HL-60 (cell line): ENCODE results near the gene SLC14A1.

ENCODE experiments used
- DNase-seq, 2 experiments: peaks; one replicate each; pipeline ENCODE4 v3.0.0-alpha.2; 2010 to 2020; ENCODE audit warnings: low read depth in 1 of 2, low spot score in 1 of 2
- H3K27ac ChIP-seq: fragments of 250-450 bp; sonication (Bioruptor Pico); replicated peaks from 2 replicates; pipeline ENCODE4 v1.5.1; 2020; ENCODE audit warnings: mild to moderate bottlenecking, moderate library complexity
- H3K27me3 ChIP-seq: fragments of 250-450 bp; sonication (Bioruptor Pico); 2 replicates; pipeline ENCODE4 v1.5.1; 2021; ENCODE audit warnings: mild to moderate bottlenecking, moderate library complexity; ENCODE audit not compliant: insufficient read depth, poor library complexity, severe bottlenecking
- H3K4me3 ChIP-seq: replicated peaks from 2 replicates; pipeline ENCODE4 v1.5.1; 2011; ENCODE audit warnings: mild to moderate bottlenecking, control low read depth, low read length; ENCODE audit not compliant: insufficient read depth
- CTCF ChIP-seq: IDR thresholded peaks from one replicate; pipeline ENCODE4 v1.5.1; 2011; ENCODE audit warnings: low read length, control low read depth, inconsistent platforms; ENCODE audit not compliant: insufficient read depth
- GABPA ChIP-seq: IDR thresholded peaks from 2 replicates; pipeline ENCODE4 v1.6.1; 2012; ENCODE audit warnings: low read depth
- POLR2AphosphoS5 ChIP-seq: IDR thresholded peaks from 2 replicates; pipeline ENCODE4 v1.6.1; 2012; ENCODE audit warnings: low read depth
- REST ChIP-seq: IDR thresholded peaks from 2 replicates; pipeline ENCODE4 v1.6.1; 2012; ENCODE audit warnings: low read depth; ENCODE audit not compliant: insufficient replicate concordance
- SPI1 ChIP-seq: IDR thresholded peaks from 2 replicates; pipeline ENCODE4 v1.6.1; 2012; ENCODE audit warnings: low read depth, mild to moderate bottlenecking, borderline replicate concordance

SLC14A1 gene

GRCh38 chr18:45774065-45774521 lies 50.1 kb downstream of the SLC14A1 start:
- H3K4me3 ChIP-seq, result no peak overlapping the region
- H3K27me3 ChIP-seq, result peaks cover 2% of the 10 kb centered on the region
- no peak for TF ChIP-seq GABPA
- TF ChIP-seq CTCF, result no peak
- TF ChIP-seq POLR2AphosphoS5, result no peak
- TF ChIP-seq REST, result no peak
- TF ChIP-seq SPI1, result no peak
- no peak overlapping the region; the same call in 1 of the 2 replicates for H3K27ac ChIP-seq
- no peak for DNase-seq

DNA sequence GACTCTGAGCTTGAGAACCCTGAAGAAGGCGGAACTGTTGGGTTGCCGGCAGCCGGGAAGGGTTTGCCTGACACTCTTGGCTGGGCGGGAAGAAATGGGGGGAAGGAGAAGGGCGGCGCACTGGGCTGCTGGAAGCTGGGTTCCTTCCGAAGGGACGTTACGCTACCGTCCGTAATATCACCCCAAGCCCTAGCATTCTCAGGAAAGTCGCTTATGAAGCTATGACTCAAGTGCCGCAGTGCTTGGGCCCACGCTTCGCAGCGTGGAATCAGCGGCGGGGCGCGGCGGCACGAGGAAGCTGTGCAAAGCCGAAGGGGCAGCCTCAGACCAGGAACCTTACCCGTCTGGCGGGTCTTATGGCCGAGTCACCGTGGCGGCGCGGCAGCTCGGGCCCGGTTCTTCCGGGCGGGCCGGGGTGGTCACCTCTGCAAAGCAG lies 51.3 kb downstream of the SLC14A1 start:
- peak overlapping the region; percentile 83 for H3K27ac ChIP-seq
- no peaks in the 10 kb centered on the region for H3K27me3 ChIP-seq
- TF ChIP-seq REST (peak; percentile 69), CTCF (no peak), SPI1 (peak; percentile 46; the same call in 1 of the 2 replicates), POLR2AphosphoS5 (peak; percentile 97), GABPA (peak; percentile 98)
- H3K4me3 ChIP-seq, result peak overlapping the region; percentile 47
- DNase-seq, result peak; percentile 92 to 93

GRCh38 chr18:45775743-45776142 lies 51.8 kb downstream of the SLC14A1 start:
- H3K27ac ChIP-seq, result peak overlapping the region; percentile 83
- no peak for DNase-seq
- TF ChIP-seq SPI1 (no peak), POLR2AphosphoS5 (no peak), GABPA (no peak), CTCF (no peak), REST (no peak)
- no peaks in the 10 kb centered on the region for H3K27me3 ChIP-seq
- peak overlapping the region; percentile 47 for H3K4me3 ChIP-seq
